Mucosa of descending colon (tissue), 3 donors: ENCODE measurements around the gene MAB21L4. TPM values are rescaled to one million over a fixed set of nuclear protein-coding genes. Genes with fewer than 3 reads are reported as not detected.

Experiments
- ATAC-seq: fragments of 200-7000 bp; cut with Tn5 transposase; one replicate; pipeline ENCODE4 v1.9.1; 2020; ENCODE audit warnings: mild to moderate bottlenecking, moderate library complexity
- DNase-seq, 3 donors: peaks; one replicate each; pipeline ENCODE4 v3.0.0-alpha.2; 2020
- H3K36me3 ChIP-seq: fragments of 200-600 bp; one replicate; pipeline ENCODE4 v1.8.0; 2021; ENCODE audit warnings: low read depth, mild to moderate bottlenecking
- H3K4me1 ChIP-seq: fragments of 200-600 bp; one replicate; pipeline ENCODE4 v1.8.0; 2021; ENCODE audit warnings: low read depth, mild to moderate bottlenecking
- H3K4me3 ChIP-seq: fragments of 200-600 bp; one replicate; pipeline ENCODE4 v1.8.0; 2021; ENCODE audit warnings: mild to moderate bottlenecking
- H3K9me3 ChIP-seq: fragments of 200-600 bp; one replicate; pipeline ENCODE4 v1.8.0; 2021; ENCODE audit warnings: mild to moderate bottlenecking
- intact Hi-C, 2 donors: fragments of 100-400 bp; cut with DNase I in 1 of 2; cut with micrococcal nuclease in 1 of 2; formaldehyde crosslinking; loops; one replicate each; pipeline versions ENCODE4 v1.11.0 to v1.11.1; 2022; cut with DNase I, micrococcal nuclease
- total RNA-seq, 3 donors: library from RNA; stranded (reverse); fragmentation: NEBNext Ultra II Directional in 2 of 3; extraction: Animal tissue kit (Norgen Biotek cat#: 25700) in 2 of 3; gene quantifications; one replicate each; pipeline versions ENCODE4 v1.2.1 to v1.2.4, GENCODE V29; 2021 to 2023
- TF ChIP-seq, protein P1 (sequence below): fragments of 200-600 bp; IDR thresholded peaks from one replicate; pipeline ENCODE4 v1.8.0; 2022; ENCODE audit warnings: antibody characterized with exemption, mild to moderate bottlenecking
- donor health status: DM: no; HTN: no; CAD: no; lungs with moderate emphysema.
- donor health status: DM: no; HTN: no; CAD: no.
- donor health status: DM: no; HTN: yes; CAD: no.

MAB21L4 gene
- total RNA-seq, 3 donors from 2014 or later = 3.3 to 13.2 (median 8.1) TPM

DNA sequence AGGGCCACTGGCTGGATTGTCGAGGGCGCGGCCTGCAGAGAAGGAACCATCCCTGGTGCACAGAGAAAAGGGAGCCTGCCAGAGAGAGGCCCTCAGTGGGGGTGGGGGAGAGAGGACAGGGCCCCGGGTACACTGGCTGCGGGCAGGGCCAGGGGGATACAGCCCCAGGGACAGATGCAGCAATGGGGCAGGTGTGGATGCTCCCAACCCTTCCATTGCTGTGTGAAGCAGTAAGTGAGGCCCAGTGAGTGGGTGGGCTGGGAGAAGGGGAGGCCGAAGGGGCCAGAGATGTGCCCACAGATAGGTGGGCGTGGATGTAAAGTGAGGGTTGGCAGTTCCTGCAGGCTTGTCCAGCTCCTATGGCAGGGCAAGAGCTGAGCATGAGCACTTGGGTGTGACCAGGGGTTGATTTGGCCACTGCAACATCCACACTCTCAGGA, 19.9 kb downstream of the MAB21L4 start:
- Histone ChIP-seq H3K36me3 (no peaks in the 10 kb centered on the region), H3K9me3 (no peaks in the 10 kb centered on the region), H3K4me1 (peaks cover 35% of the 10 kb centered on the region), H3K4me3 (no peak overlapping the region)
- intact Hi-C loops = no loop called here
- peak in 1 of 3 donors; percentile 49 for DNase-seq
- peak; percentile 8 for ATAC-seq
- TF ChIP-seq, protein P1, sequence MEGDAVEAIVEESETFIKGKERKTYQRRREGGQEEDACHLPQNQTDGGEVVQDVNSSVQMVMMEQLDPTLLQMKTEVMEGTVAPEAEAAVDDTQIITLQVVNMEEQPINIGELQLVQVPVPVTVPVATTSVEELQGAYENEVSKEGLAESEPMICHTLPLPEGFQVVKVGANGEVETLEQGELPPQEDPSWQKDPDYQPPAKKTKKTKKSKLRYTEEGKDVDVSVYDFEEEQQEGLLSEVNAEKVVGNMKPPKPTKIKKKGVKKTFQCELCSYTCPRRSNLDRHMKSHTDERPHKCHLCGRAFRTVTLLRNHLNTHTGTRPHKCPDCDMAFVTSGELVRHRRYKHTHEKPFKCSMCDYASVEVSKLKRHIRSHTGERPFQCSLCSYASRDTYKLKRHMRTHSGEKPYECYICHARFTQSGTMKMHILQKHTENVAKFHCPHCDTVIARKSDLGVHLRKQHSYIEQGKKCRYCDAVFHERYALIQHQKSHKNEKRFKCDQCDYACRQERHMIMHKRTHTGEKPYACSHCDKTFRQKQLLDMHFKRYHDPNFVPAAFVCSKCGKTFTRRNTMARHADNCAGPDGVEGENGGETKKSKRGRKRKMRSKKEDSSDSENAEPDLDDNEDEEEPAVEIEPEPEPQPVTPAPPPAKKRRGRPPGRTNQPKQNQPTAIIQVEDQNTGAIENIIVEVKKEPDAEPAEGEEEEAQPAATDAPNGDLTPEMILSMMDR = no peak

DNA sequence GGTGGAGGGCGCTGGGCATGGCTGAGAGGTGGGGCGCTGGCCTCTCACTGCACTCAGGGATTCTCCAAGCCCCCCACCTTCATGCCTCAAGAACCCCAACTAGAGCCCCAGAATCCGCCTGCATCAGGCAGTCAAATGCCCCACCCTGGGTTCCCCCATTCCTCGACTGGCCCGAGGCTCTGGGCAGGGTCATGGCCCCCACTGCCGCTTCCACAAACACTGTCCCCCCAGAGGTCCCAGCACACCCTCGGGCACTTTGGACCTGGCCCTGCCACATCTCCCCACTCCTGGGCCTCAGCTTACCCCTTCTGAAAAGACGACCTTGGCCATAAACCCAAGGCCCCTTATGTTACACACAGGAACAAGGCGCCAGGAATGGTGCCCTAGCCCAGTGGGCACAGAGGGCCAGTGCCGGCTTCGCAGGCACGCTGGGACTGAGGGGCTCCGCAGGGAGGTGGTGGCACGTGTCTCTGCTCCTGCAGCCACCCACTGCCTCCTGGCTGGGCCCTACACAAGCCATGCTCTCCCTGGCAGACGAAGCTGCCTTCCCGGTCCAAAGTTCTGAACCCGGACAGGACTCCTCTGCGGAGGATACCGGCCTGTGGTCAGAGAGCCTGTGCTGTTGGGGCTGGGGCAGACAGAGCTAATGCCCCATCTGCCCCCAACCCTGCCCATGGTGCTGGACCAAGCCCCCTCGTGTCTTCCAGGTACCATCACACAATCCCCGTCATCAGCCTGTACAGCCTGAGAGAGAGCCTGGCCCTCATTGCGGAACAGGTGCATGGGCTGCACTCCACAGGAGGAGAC, 20.5 kb downstream of the MAB21L4 start:
- intact Hi-C loops = no loop called here
- no peak for ATAC-seq
- Histone ChIP-seq H3K4me3 (no peak overlapping the region), H3K9me3 (no peaks in the 10 kb centered on the region), H3K4me1 (peaks cover 35% of the 10 kb centered on the region), H3K36me3 (no peaks in the 10 kb centered on the region)
- peak in 1 of 3 donors; percentile 39 for DNase-seq
- TF ChIP-seq, protein P1 = no peak

DNA sequence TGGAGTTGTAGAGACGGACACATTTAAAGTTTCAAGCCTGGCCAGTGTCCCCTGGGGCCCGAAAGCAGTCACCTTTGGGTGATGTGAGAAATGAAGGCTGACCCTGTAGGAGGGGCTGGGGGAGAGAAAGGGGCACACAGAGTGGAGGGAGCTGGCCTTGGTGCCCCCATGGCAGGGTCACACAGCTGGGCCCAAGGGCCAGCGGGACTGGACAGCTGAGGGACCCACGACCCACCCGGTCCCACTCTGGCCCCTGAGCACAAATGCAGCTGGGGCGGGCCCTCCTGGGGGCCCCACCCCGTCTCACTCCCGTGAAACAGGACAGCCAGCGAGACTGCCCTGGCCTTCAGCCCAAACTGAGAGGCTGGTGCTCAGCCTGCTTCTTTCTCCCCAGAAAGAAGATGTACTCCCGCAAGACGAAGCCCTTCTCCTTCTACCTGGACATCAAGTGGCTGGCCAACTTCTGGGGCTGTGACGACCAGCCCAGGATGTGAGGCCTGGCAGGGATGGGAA, 21.2 kb downstream of the MAB21L4 start:
- peak in 2 of 3 donors; percentile 52 to 53 for DNase-seq
- no peak for ATAC-seq
- H3K36me3 ChIP-seq = no peaks in the 10 kb centered on the region
- intact Hi-C loops = no loop called here
- no peak overlapping the region for H3K4me3 ChIP-seq
- peaks cover 35% of the 10 kb centered on the region for H3K4me1 ChIP-seq
- TF ChIP-seq, protein P1 = no peak
- no peaks in the 10 kb centered on the region for H3K9me3 ChIP-seq

DNA sequence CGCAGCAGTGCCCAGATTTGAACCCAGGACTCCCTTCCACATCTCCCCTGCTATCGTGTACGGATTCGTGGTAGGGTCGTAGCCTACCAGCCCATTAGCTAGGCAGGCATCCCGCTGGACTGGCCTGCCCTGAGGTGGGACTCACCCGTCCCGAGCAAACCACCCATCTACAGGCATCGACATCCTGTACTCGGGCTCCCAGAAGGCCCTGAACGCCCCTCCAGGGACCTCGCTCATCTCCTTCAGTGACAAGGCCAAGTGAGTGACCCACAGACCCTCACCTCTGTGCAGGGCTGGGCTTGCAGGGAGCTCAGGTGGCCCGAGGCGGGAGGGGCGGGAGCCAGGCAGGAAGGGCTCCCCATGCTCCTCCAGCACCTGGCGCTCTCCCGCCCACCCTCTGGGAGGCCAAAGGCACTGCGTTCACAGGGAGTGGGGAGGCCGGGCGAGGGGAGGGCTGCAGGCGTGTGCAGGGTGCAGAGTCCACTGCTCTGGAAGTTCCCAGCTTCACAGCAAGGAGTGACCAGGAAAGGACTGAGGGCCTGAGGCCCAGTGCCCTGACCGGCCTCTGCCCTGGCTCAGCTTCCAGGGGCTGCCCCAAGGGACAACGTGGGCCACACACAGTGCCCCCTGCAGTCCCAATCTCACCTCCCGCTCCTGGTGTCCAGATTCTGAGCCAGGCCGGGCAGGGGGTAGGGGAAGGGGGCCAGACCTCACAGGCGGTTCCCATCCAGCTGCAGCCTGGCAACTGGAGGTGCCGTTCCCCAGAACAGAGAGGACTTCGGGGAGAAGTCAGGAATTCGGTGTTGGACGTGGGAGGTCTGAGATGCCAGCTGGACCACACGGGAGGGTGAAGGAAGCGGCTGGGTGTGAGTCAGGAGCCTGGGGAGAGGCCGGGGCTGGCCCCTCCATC, 21.9 kb downstream of the MAB21L4 start:
- Histone ChIP-seq H3K4me1 (peaks cover 35% of the 10 kb centered on the region), H3K36me3 (no peaks in the 10 kb centered on the region), H3K9me3 (no peaks in the 10 kb centered on the region), H3K4me3 (no peak overlapping the region)
- intact Hi-C loops = no loop called here
- DNase-seq = peak; percentile 75 to 85 (median 83)
- peak; percentile 83 for ATAC-seq
- TF ChIP-seq, protein P1 = no peak

DNA sequence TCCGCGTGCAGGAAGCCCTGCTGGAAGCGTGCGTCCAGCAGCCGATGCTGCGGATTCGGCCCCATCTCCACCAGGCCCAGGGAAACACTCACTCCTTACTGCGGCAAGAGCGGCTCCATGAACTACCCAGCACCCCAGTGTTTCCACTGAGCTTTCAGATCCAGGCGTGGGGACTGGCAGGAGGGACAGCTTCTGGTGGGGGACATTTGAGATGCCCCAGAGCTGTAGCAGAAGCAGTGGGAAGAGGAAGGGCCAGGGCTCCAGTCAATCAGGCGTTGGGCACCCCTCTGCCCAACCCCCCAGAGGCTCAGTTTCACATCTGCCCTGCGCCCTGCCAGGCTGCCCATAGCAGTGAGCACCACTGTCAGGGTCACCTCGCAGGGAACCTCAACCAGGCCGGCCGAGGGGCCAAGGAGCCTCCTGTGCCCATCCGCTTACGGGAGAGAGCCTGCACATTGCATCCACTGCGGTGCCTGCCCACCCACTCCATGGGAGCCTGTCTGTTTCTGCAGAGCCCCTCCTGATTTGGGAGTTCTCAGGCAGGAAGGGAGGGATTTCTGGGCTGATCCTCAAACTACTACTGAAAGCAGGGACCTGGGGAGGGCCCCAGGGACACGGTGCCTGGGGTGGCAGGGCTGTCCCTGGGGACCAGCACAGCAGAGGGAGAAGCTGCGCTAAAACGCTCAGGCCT, 22.7 kb downstream of the MAB21L4 start:
- peaks cover 39% of the 10 kb centered on the region for H3K4me1 ChIP-seq
- intact Hi-C loops = no loop called here
- TF ChIP-seq, protein P1 = no peak
- ATAC-seq (no peak), DNase-seq (peak in 1 of 3 donors; percentile 33)
- no peaks in the 10 kb centered on the region for H3K36me3 ChIP-seq
- H3K4me3 ChIP-seq = no peak overlapping the region
- H3K9me3 ChIP-seq = no peaks in the 10 kb centered on the region
